Measurements from ENCODE around the gene IL15.

DNA sequence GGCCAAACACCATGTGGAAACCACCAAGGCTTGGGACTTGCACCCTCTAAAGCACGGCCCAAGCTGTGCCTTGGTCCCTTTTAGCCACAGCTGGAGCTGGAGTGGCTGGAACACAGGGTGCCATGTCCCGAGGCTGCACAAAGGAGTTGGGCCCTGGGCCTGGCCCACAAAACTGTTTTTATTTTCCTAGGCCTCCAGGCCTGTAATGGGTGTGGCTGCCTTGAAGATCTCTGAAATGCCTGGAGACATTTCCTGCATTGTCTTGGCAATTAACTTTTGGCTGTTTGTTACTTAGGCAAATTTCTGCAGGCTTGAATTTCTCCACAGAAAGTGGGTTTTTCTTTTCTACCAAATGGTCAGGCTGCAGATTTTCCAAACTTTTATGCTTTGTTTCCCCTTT, 55.7 kb downstream of the IL15 start:
- TF ChIP-seq, protein P1, sequence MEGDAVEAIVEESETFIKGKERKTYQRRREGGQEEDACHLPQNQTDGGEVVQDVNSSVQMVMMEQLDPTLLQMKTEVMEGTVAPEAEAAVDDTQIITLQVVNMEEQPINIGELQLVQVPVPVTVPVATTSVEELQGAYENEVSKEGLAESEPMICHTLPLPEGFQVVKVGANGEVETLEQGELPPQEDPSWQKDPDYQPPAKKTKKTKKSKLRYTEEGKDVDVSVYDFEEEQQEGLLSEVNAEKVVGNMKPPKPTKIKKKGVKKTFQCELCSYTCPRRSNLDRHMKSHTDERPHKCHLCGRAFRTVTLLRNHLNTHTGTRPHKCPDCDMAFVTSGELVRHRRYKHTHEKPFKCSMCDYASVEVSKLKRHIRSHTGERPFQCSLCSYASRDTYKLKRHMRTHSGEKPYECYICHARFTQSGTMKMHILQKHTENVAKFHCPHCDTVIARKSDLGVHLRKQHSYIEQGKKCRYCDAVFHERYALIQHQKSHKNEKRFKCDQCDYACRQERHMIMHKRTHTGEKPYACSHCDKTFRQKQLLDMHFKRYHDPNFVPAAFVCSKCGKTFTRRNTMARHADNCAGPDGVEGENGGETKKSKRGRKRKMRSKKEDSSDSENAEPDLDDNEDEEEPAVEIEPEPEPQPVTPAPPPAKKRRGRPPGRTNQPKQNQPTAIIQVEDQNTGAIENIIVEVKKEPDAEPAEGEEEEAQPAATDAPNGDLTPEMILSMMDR (IDR thresholded peaks at IDR 0.05), result no peak
- no peak for TF ChIP-seq POLR2A (IDR thresholded peaks at IDR 0.05)

All from esophagus squamous epithelium (tissue), 4 donors.